NCI-H345 treated with DMSO at 0.1 percent for 48 hours (cell line): ENCODE data around the gene POU2AF2.
"Not testable (repeated sequence)": the region's sequence is repeated elsewhere in the genome, so short reads cannot be mapped to it uniquely, and the experiment has no call there.

Source experiments
- DNase-seq: peaks from one replicate; lab custom pipeline; 2025; ENCODE audit not compliant: unreplicated experiment; lab: John Stamatoyannopoulos, UW

Gene POU2AF2

DNA sequence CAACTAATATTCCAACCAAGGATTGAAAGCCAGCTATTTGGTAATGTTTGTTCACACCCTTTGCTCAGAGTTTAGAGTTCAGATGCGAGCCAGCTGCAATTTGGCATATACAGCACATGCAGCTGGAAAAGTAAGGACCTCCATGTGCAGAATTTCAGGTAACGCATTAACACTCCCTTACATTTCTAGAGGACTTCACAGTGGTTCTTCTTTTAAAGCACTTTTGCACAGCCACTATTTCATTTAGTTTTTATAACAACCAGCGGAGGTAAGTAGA is 56.3 kb downstream of the POU2AF2 start:
- DNase-seq, result no peak

DNA sequence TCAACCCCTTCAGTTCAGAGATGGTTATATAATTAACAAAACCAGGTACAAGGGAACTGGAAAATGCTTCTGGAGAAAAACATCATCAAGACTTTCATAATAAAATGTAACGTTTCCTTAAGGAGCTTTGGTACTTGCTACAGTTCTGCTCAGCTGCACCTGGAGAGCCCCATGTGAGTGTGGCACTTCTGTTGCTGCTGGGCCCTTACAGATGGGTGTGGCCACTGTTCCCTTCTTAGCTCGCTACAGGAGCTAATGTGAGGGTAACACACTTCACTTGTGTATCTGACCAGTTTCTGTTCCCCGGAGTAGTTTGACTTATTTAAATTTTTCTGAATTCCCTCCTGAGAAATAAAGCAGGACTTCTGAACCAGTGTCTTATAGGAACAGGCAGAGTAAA is 56.8 kb downstream of the POU2AF2 start:
- DNase-seq, result peak; percentile 45

DNA sequence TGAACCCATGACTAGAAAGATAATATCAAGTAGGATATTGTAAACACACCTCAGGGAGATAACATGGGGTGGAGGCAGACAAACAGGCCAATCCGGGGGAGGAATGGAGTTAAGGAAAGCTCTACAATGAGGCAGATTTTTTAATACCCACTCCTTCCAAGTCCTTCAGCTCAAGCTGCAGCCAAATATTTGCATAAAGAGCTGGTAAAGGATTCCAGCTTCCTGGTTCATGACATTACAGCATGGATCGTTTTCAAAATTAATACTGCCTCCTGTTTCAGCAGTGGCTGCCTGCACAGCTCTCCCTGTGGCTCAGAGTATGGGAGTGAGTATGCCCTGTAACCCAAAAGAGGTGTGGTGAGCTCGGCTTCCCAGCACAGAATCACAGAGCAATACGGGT is 57.9 kb downstream of the POU2AF2 start:
- DNase-seq, result peak; percentile 74

DNA sequence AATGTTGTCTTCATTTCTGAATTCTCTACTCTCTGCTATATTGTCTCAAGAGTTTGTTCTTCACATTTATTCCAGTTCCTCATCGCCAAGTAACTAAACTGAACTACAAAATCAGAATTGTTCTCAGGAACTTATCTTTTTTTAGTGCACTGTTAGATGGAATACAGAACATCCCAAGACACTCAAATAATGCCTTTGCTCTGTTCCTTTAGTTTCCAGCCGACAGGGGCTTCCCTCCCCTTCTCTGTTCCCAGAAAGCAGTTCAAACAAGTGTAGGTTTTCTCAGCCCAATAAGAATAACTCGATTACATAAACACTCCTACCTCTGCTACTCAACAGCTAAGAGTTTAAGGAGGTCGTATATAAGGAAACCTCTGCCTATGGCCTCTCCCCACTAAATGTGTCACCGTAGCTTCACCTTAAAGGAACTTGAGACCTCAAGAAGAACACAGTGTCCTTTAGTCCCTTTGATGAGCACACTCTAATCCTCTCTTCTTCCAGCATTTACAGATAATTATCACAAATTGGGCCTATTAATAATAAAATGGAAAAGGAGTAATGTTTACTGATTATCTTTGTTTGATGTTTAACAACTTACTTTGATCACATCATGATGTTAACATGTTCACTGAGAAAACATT is 59.8 kb downstream of the POU2AF2 start:
- DNase-seq, result no peak

DNA sequence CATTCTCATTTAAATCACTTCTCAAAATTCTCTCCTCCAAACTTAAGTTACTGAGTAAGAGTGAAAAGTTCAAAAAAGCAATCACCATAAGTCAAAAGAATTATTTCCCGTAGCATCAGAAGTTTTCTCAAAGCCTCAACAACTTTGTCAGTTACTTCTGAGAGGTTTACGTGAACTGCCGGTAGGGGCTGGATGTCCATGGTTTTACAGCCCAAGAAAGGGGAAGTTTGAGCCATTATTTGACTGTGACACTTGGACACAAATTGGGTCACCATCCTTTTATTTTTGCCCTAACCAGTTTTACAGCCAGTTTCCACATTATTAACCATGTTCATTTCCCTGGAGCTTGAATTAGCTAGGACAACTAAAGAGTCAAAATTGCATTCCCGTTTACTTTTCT is 60.4 kb downstream of the POU2AF2 start:
- no peak for DNase-seq

DNA sequence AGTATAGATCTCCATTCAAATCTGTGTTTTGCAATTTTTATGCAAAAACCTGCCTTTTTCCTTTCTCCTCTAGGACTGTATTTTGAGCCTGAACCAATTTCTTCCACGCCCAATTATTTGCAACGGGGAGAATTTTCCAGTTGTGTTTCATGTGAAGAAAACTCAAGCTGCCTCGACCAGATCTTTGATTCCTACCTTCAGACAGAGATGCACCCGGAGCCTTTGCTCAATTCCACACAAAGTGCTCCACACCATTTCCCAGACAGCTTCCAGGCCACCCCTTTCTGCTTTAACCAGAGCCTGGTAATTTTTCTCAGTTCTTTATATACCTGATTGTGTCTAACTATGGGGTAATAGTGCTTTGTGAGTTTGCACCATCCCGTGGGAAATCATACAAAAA is 60.8 kb downstream of the POU2AF2 start:
- DNase-seq, result no peak

DNA sequence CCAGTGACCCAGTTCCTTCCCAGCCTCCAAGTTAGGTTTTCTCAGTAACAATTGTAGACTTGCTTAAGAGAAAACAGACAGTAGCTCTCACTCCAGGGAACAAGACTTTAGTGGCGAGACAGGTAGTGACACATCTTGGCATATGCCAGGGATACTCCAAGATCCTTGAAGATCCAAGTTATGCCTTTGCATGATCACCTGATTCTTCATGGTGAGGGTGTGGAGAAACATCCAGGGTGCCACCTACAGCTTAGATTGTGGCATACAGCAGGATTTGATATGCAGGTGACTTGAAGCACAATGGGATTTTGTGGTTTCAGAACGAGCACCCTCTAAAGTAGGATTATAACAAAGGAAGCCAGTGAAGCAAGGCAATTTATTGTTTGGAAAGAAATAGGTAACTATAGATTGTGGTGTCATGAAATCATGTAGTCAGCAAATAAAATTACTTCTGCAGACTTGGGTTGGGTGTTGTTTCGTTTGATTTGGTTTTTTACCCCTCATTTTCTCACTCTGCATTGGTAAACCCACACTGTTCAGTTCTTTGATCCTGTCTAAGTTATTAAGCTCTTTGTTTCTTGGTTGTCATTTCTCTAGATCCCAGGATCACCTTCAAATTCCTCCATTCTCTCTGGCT is 62.1 kb downstream of the POU2AF2 start:
- DNase-seq, result peak; percentile 85

DNA sequence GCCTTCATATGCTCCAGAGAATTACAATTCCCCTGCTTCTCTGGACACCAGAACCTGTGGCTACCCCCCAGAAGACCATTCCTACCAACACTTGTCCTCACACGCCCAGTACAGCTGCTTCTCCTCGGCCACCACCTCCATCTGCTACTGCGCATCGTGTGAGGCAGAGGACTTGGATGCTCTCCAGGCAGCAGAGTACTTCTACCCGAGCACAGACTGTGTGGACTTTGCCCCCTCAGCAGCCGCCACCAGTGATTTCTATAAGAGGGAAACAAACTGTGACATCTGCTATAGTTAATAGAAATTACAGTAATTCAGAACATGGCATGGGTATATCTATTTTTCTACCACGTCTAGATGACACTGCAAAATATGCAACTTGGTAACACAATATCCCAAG is 62.6 kb downstream of the POU2AF2 start:
- peak; percentile 86 for DNase-seq

DNA sequence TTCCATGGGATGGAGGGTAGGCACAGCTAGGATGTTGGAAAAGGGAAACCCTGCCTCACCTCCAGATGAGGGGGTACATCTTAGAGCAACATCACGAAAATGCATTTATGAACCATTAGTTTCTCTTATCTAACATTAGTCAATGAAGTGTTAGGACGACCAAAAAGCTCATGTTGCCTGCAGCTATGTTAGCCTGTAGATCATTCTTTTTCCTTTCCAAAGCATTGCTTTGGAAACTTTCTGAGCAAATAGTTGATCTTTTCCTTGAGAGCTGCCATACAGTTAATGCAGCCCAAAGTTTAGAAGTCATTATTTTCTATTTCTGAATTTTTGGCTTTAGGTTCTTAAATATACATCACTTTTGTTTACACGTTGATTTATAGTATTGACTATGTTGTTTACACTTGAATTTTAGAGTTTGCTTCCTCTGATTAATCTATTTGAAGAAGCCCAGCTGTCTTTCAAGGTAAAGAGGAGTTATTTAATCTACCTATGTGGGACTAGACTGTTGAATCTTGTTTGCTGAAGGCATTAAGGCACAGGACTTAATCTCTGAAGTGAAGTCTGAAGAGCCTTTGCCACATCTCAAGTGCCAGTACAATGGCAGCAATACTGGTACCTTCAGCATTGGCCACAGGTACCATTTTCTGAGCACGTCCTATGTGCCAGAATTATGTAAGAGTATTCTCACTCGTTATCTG is 63.8 kb downstream of the POU2AF2 start:
- peak; percentile 68 for DNase-seq

DNA sequence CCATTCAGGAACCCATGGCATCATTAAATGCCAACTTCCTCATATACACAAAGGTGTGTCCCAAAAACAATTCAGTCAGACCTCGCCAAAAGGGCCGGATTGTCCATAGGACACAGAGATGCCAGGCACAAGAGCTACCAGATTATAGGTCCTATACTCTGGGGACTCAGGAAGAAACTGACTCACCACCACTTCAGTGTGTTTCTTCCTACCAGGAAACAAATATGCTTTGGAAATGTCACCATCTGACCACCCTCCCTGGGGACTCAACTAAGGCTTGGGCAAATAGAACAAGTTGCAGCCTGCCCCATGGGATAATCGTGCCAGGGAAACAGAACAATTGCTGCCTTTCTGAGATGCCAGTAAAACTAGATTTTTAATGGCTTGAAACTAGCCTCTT is 64.6 kb downstream of the POU2AF2 start:
- peak; percentile 97 for DNase-seq

DNA sequence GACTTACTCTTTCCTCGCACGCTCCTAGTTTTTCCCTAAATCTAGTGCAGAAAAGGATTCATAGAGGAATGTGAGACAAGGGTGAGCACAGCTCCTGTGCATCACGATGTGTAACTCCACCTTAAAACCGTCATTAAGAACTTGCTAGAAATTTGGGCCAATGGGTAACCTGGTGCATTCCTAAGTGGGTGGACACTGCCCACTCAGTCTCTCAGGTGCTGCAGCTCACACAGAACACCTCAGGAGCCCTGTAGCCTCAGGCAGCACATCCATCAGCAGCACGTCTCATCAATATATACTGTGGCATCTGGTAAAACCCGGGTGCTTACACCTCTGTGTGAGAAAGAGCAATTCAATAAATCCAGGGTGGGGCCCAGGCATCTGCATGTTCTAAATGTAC is 65.2 kb downstream of the POU2AF2 start:
- DNase-seq, result no peak

DNA sequence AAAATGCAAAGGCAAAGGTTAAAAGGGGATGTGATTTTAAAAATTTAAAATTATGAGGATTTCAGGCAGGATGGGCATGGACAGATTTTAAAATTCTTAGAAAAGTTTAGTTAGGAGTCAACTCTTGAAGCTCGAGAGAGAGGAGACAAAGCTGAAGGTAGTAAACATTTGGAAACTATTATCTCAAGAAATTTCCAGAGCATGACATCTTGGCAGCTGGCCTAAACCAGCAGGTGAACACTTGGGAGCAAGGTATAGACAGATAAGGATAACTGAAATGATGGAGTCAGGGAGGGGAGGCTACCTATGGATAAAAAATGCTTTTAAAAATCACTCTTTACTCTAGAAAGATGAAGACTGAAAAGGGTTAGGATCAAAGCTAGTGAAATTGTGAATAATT is 66.6 kb downstream of the POU2AF2 start:
- peak; percentile 60 for DNase-seq

DNA sequence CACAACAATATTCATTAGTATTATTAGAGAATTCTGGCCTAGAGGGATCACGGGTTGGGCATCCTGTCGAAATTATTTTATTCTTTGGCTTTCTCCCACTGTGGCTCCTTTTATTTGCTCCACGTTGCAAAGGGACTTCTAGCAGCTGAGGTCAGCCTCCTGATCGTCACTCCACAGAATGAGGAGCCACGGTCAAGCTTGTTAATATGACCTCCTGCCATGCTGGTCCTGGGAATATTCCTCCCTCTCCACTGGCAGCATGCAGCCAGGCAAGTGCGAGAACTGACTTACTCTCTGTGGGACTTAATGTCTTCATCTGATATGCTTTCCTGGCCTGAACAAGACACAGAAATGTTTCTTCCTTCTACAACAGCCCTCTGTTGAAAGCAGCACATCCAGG is 73.8 kb downstream of the POU2AF2 start:
- no peak for DNase-seq

DNA sequence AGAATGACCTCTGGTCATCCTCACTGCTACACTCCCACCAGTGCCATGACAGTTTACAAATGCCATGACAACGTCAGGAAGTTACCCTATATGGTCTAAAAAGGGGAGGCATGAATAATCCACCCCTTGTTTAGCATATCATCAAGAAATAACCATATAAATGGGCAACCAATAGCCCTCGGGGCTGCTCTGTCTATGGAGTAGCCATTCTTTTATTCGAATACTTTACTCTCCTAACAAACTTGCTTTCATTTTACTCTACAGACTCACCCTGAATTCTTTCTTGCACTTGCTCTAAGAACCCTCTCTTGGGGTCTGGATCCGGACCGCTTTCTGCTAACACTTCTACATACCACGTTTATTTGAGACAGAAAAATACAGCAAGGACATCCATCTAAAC is 74.7 kb downstream of the POU2AF2 start:
- DNase-seq, result not testable (repeated sequence)

DNA sequence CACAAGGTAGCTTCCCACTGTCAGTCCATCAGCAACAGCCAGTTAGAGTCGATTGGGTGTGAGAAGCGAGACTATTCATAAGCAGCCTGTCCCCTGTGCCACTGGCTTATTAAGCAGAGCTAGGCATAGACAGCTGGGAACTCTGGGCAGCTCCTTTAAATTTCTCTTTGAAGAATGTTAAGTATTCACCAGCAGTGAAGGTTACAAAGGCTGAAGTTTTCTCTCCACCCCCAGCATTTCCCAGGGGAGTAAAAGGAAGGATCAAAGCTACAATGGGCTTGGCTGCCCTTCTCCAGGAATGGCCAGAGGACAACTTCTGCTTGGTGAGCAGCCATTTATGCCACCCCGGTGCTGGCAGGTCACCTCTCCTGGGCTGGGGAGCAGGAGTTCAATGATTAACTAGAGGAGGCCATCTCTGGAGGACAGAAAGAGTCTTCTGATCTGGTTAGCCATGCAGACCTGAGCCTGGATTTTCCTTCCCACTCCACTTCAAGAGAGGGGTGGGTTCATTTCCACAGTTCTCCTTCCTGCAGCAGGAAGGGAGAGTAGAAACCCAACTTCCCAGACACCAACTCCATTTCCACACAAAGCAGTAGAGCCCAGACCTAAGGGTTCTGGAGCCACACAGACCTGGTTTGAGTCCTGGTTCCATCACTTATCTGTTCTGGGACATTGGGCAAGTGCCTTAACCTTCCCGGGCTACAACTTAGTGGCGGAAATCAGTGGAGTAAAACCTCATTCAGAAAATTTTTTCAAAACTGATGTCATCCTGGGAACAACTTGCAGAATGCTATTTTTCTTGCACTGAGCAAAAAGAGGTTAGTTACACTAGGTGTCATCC is 75.4 kb downstream of the POU2AF2 start:
- no peak for DNase-seq

DNA sequence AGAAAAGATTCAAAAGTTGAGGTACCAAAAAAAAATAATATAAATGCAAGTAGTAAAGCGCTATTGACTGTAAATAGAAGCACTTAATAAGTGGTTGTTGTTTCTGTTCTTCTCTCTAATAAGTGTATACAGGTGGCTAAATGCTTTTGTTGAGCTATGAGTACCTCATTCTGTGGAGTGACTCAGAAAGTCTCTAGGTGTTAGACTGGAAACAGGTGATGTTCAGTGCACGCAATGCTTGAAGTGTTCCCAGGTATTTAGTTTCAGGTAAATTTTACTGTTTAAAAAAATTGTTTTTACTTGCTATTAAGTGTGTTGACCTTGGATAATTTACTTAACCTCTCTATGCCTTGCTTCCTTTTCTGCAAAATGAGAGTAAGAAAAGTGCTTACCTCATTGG is 77.0 kb downstream of the POU2AF2 start:
- DNase-seq, result no peak

DNA sequence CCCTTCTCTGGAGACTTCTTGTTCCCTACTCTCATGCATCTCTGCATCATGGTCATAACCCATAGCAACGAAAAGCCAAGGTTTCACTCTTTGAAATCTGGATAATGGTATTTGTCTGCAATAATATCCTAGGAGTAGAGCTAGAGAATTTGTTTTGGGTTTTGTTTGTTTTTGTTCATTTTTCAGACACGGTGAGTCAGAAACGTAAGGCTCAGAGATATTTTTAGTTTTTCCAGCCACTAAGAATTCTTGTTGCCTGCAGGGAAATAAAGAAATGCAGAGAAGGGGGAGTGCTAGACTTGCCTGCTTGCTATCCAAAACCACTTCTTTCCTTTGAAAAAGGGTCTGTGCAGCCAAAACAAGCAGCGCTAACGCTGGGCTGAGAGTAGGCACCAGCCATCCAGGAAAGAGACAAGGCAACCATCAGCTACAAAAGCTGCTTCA is 78.8 kb downstream of the POU2AF2 start:
- no peak for DNase-seq

DNA sequence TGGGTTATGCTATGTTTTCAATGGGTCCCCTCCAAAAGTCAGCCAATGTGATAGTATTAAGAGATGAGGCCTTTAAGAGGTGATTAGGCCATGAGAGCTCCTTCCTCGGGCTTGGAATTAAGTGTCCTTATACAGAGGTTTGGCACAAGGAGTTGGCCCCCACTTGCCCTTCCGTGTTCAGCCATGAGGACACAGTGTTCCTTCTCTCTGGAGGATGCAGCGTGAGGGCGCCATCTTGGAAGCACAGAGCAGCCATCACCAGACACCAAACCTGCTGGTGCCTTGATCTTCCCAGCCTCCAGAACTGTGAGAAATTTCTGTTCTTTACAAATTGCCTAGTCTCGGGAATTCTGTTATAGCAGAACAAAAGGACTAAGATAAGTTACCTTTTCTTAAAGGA is 79.7 kb downstream of the POU2AF2 start:
- no peak for DNase-seq

DNA sequence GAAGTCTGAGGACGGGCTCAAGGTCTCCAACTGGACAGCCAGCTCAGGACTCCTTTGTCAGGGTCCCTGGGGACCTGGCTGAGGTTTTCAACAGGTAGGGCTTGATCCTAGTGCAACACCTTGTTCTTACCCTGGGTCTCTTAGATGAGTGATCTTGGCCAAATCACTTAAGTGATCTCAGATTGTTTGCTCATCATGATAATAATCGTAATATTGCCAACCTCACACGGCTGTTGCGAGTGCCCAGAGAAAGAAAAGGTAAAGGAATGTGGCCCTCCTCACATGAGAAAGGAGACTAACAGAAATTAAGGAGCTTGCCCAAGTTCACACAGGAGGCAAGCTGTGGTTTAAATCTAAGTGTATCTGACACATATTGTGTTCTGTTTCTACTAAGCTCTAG is 81.3 kb downstream of the POU2AF2 start:
- no peak for DNase-seq

DNA sequence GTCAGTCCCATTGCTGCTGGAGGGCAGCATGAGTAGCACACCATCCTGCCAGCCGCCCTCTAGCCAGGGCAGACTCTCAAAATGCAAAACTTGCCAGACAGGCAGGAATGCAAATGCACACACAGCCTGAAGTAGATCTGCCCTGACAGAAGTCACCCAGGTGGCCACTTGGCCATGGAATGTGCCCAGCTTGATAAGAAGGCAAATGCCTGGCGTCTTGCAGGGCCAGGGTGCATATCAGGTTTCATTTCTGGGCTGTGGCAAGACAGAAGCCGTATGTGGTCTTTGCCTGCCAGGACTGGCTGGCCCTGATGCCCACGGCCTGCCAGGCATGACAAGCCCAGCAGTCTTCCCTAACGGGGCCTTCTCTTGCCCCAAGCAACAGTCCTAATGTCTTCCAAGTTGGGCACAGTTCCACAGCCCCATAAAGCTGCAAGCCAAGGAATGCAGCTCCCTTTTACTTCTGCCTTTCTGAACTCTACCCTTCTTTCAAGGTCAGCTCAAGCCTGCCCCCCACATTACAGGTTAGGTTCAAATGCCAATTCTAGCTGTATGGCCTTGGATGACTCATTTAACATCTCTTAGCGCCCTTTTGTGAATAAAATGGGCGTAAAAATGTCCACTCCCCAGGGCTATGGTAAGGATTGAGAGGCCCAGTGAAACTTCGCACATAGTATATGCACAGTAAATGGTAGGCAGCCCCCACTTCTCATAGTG is 82.5 kb downstream of the POU2AF2 start:
- no peak for DNase-seq
